ENCODE results near the gene RNPEP. TPM values are rescaled to one million over a fixed set of nuclear protein-coding genes. Genes with fewer than 3 reads are reported as not detected.

The RNPEP gene
- total and polyA plus RNA-seq, 2 of the 13 experiments (the other 11 are each of a cell fraction or from before 2014, with no cell fraction given) = 20.6 to 38.4 TPM

DNA sequence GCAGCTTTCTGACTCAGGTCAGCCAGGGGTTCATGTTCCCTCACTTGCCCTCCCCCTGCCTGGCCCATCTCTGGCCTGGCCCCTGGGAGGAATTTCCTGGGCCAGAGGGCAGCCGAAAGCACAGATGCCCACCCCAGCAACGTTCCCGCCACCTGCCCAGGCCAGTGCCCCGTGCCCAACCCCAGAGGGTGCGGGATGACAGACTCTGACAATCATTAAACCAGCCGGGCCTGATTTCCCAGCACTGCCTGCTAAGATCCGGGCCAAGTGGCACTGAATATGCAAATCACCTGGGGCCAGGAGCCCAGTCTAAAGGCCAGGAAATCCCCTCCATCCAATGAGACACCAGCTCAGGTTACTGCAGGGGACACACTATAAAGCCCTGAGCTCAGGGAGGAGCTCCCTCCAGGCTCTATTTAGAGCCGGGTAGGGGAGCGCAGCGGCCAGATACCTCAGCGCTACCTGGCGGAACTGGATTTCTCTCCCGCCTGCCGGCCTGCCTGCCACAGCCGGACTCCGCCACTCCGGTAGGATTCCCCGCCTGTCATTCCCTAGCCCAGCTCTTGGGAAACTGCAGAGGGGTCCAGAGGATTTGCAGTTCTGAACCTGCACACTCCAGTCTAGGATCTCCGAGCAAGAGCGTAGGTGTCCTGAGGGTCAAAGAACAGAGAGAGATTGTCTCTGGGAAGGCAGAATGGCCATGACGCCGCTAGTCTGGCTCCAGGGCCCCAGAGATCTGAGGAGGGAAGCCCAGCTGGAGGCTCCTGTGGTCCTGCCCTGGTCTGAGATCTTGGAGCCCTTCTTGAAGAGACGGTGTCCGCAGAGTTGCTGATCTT is 27.9 kb downstream of the RNPEP start, which contains the start of gene ELF3 (continued):
- TF ChIP-seq GPBP1L1 (CRISPR knock-in tag; IDR thresholded peaks at IDR 0.05) (no peak), MTA1 (CRISPR knock-in tag; IDR thresholded peaks at IDR 0.05; ENCODE audit: borderline replicate concordance) (peak; percentile 70; the same call in 1 of the 2 replicates), RXRB (CRISPR knock-in tag; IDR thresholded peaks at IDR 0.05; ENCODE audit: borderline replicate concordance) (peak; percentile 64), AHR (CRISPR knock-in tag; IDR thresholded peaks at IDR 0.05) (no peak), EHMT2 (IDR thresholded peaks at IDR 0.05; ENCODE audit: borderline replicate concordance, low read depth, low read length) (no peak), PTBP1 (IDR thresholded peaks at IDR 0.05; ENCODE audit: low read depth, low read length, poor library complexity, severe bottlenecking) (no peak), HNRNPH1 (optimal IDR thresholded peaks at IDR 0.05; ENCODE audit: low read depth, low read length) (no peak), ZNF550 (CRISPR knock-in tag; IDR thresholded peaks at IDR 0.05; ENCODE audit: borderline replicate concordance) (no peak), EP300 (IDR thresholded peaks at IDR 0.05; ENCODE audit: low read depth in 2 of 2, low read length in 2 of 2) (no peak), EP300 (CRISPR knock-in tag; IDR thresholded peaks at IDR 0.05; ENCODE audit: borderline replicate concordance) (peak; percentile 39; the same call in 1 of the 2 replicates), CEBPG (CRISPR knock-in tag; IDR thresholded peaks at IDR 0.05) (peak; percentile 18; the same call in 1 of the 2 replicates), HOXA5 (CRISPR knock-in tag; IDR thresholded peaks at IDR 0.05) (0 out of 2 replicates have a peak, but pooled peaks have one; percentile 66), ZNF83 (CRISPR knock-in tag; IDR thresholded peaks at IDR 0.05; ENCODE audit: borderline replicate concordance) (no peak), NFYC (CRISPR knock-in tag; IDR thresholded peaks at IDR 0.05) (peak; percentile 76), ZBTB4 (CRISPR knock-in tag; IDR thresholded peaks at IDR 0.05; ENCODE audit: borderline replicate concordance) (no peak), MEIS1 (CRISPR knock-in tag; IDR thresholded peaks at IDR 0.05; ENCODE audit: borderline replicate concordance) (no peak), GZF1 (CRISPR knock-in tag; IDR thresholded peaks at IDR 0.05) (no peak), TCF7 (IDR thresholded peaks at IDR 0.05; ENCODE audit: low read depth) (no peak), NFE2L1 (CRISPR knock-in tag; IDR thresholded peaks at IDR 0.05; ENCODE audit: borderline replicate concordance) (no peak), GABPB1 (CRISPR knock-in tag; IDR thresholded peaks at IDR 0.05) (peak; percentile 46), KLF6 (CRISPR knock-in tag; IDR thresholded peaks at IDR 0.05) (peak; percentile 43; the same call in 1 of the 2 replicates), RBAK (CRISPR knock-in tag; IDR thresholded peaks at IDR 0.05) (no peak), XBP1 (CRISPR knock-in tag; IDR thresholded peaks at IDR 0.05) (no peak), ZNF891 (CRISPR knock-in tag; IDR thresholded peaks at IDR 0.05) (peak; percentile 84; the same call in 1 of the 2 replicates), HMG20A (CRISPR knock-in tag; IDR thresholded peaks at IDR 0.05; ENCODE audit: borderline replicate concordance) (peak; percentile 29; the same call in 1 of the 2 replicates)
- TF ChIP-seq, protein P1, sequence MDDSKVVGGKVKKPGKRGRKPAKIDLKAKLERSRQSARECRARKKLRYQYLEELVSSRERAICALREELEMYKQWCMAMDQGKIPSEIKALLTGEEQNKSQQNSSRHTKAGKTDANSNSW (CRISPR knock-in tag; IDR thresholded peaks at IDR 0.05; ENCODE audit: borderline replicate concordance) = no peak

Data from HepG2 (cell line).